Endothelial cell (in vitro differentiated cells): Measurements from ENCODE around the gene ZNF827. TPM values are rescaled to one million over a fixed set of nuclear protein-coding genes. Genes with fewer than 3 reads are reported as not detected.

Experiments
- DNase-seq: peaks from one replicate; pipeline ENCODE4 v3.0.0; 2021; ENCODE audit warnings: low spot score
- H3K27ac Mint-ChIP-seq: one replicate; pipeline ENCODE4 v1.8.0; 2021; ENCODE audit warnings: mixed read lengths, inconsistent platforms; ENCODE audit not compliant: unreplicated experiment
- H3K27me3 Mint-ChIP-seq: one replicate; pipeline ENCODE4 v1.8.0; 2021; ENCODE audit warnings: mild to moderate bottlenecking, moderate library complexity, mixed read lengths, inconsistent platforms; ENCODE audit not compliant: unreplicated experiment
- H3K36me3 Mint-ChIP-seq: one replicate; pipeline ENCODE4 v1.8.0; 2021; ENCODE audit warnings: mild to moderate bottlenecking, low read depth, mixed read lengths, inconsistent platforms; ENCODE audit not compliant: unreplicated experiment
- H3K4me1 Mint-ChIP-seq: one replicate; pipeline ENCODE4 v1.8.0; 2021; ENCODE audit warnings: mild to moderate bottlenecking, mixed read lengths, inconsistent platforms; ENCODE audit not compliant: unreplicated experiment
- H3K4me3 Mint-ChIP-seq: one replicate; pipeline ENCODE4 v1.8.0; 2021; ENCODE audit warnings: mild to moderate bottlenecking, mixed read lengths, inconsistent platforms; ENCODE audit not compliant: unreplicated experiment
- H3K9me3 Mint-ChIP-seq: one replicate; pipeline ENCODE4 v1.8.0; 2021; ENCODE audit warnings: mixed read lengths, inconsistent platforms; ENCODE audit not compliant: unreplicated experiment
- CTCF ChIP-seq: fragments of 200-600 bp; sonication (generic); IDR thresholded peaks from one replicate; pipeline ENCODE4 v1.5.0; 2021; ENCODE audit warnings: antibody characterized with exemption; ENCODE audit not compliant: unreplicated experiment
- total RNA-seq: library from RNA; stranded (reverse); fragmentation: NEBNext Ultra II Directional; extraction: Animal tissue kit (Norgen Biotek cat#: 25700); gene quantifications from one replicate; pipeline ENCODE4 v1.2.1, GENCODE V29; 2021; ENCODE audit not compliant: unreplicated experiment

The ZNF827 gene
- total RNA-seq, 1 donor from 2014 or later = 22.8 TPM

GRCh38 chr4:145909773-145910172 is 28.9 kb downstream of the ZNF827 start:
- H3K4me3 Mint-ChIP-seq = no peak overlapping the region
- peaks cover 45% of the 10 kb centered on the region for H3K4me1 Mint-ChIP-seq
- no peaks in the 10 kb centered on the region for H3K9me3 Mint-ChIP-seq
- H3K27me3 Mint-ChIP-seq = no peaks in the 10 kb centered on the region
- no peak for DNase-seq
- TF ChIP-seq CTCF = no peak
- H3K36me3 Mint-ChIP-seq = peaks cover under 1% of the 10 kb centered on the region
- peak overlapping the region; percentile 22 for H3K27ac Mint-ChIP-seq

DNA sequence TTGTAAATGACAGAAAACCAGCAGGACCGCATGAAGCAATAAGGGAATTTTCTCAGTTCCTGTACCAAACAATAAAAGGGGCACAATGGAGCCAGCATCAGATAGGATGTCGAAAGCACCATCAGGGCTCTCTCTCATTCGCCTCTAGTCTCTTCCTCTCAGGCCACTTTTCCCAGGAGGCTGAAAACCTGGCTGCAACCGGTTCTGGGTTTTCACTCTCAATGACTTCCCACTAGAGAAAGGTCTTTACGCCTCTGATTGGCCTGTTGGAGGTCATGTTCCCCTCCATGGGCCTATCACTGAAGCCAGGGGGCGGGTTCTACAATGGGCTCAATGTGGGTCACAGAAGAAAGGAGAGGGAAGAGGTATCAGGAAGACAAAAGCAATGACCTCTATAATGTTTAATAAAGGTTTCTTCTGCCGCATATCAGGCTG is 29.3 kb downstream of the ZNF827 start:
- Mint-ChIP-seq H3K4me1 (peaks cover 45% of the 10 kb centered on the region), H3K9me3 (no peaks in the 10 kb centered on the region), H3K27me3 (no peaks in the 10 kb centered on the region), H3K36me3 (peaks cover 6% of the 10 kb centered on the region), H3K27ac (peak overlapping the region; percentile 15), H3K4me3 (no peak overlapping the region)
- peak; percentile 46 for DNase-seq
- no peak for TF ChIP-seq CTCF

DNA sequence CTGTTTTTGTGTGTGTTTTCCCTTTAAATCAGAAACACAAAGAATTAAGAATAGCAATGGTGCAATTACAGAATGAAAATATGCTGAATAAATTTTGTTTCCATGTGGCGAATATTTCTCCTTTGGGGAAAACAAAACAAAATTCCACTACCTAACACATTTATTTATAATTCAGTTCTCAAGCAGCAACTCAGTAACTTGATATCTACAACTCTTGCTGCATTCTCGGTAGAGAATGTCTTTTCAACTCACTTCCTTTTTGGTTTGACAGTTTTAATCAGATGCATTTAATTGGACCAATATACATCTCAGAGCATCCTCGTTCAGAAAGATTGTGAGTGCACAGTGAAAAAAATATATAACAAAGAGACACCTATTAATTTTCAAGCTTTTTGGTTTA is 30.8 kb downstream of the ZNF827 start:
- H3K4me1 Mint-ChIP-seq = peaks cover 51% of the 10 kb centered on the region
- no peak overlapping the region for H3K27ac Mint-ChIP-seq
- DNase-seq = no peak
- H3K36me3 Mint-ChIP-seq = peaks cover 10% of the 10 kb centered on the region
- H3K9me3 Mint-ChIP-seq = no peaks in the 10 kb centered on the region
- TF ChIP-seq CTCF = no peak
- no peaks in the 10 kb centered on the region for H3K27me3 Mint-ChIP-seq
- no peak overlapping the region for H3K4me3 Mint-ChIP-seq

GRCh38 chr4:145907390-145907789 is 31.2 kb downstream of the ZNF827 start:
- H3K4me3 Mint-ChIP-seq = no peak overlapping the region
- no peaks in the 10 kb centered on the region for H3K9me3 Mint-ChIP-seq
- H3K4me1 Mint-ChIP-seq = peaks cover 51% of the 10 kb centered on the region
- H3K27me3 Mint-ChIP-seq = no peaks in the 10 kb centered on the region
- no peak for TF ChIP-seq CTCF
- H3K36me3 Mint-ChIP-seq = peaks cover 10% of the 10 kb centered on the region
- H3K27ac Mint-ChIP-seq = no peak overlapping the region
- peak; percentile 8 for DNase-seq

DNA sequence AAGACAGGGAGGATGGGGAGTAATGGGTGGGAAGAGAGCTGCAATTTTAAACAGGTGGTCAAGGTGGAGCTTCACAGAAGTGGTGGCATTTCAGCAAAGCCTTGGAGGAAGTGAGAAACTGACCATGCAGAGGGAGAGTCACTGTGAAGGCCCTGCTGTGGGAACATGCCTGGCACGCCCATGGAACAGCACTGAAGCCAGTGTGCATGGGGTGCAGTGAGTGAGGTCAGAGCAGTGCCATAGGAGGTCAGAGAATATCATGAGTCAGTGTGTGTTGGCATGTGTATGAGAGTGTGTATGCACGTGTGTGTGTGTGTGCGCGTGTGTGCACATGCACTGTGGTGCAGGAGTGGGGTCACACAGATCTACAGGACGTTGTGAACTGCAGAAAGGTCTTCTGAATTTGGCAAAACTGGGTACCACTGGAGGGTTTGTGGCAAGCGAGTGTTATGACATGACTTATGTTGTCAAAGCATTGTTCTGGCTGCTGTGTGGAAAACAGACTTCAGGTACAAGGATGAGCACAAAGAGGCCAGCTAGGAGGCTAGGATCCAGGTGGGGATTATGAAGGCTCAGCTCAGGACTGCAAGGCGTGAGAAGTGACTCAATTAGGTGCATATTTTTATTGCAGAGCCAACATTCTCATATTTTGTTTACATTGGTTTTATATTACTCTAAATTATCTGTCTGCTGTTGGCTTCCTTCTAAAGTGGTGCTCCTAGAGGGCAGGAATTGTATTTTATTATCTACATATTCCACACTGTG is 34.0 kb downstream of the ZNF827 start:
- Mint-ChIP-seq H3K4me1 (peaks cover 56% of the 10 kb centered on the region), H3K9me3 (no peaks in the 10 kb centered on the region), H3K36me3 (peaks cover 28% of the 10 kb centered on the region), H3K27me3 (no peaks in the 10 kb centered on the region), H3K4me3 (peak overlapping the region; percentile 5), H3K27ac (no peak overlapping the region)
- no peak for DNase-seq
- TF ChIP-seq CTCF = no peak
